Measurements from ENCODE around the gene WIPF3.

- no peak for TF ChIP-seq TAF1 (IDR thresholded peaks at IDR 0.05; ENCODE audit: borderline replicate concordance, low read depth, low read length)
- TF ChIP-seq POLR2A (IDR thresholded peaks at IDR 0.05; ENCODE audit: low read depth, low read length): no peak
- no peak for TF ChIP-seq POLR2AphosphoS5 (IDR thresholded peaks at IDR 0.05; ENCODE audit: low read depth, low read length)
Measured at GRCh38 chr7:29783671-29784070, 22.6 kb upstream of the WIPF3 start.
